K562 (cell line): ENCODE results near the gene CYTH1. TPM values are rescaled to one million over a fixed set of nuclear protein-coding genes. Genes with fewer than 3 reads are reported as not detected.

ENCODE experiments used
- ATF2 ChIP-seq: sonication (generic); formaldehyde crosslinking; IDR thresholded peaks from 2 replicates; pipeline ENCODE4 v1.8.1; 2022; ENCODE audit warnings: missing genetic modification reagents
- C11orf30 ChIP-seq: fragments of 450-650 bp; IDR thresholded peaks from 2 replicates; pipeline ENCODE4 v1.6.1; 2016; ENCODE audit warnings: low read depth, mild to moderate bottlenecking
- CBX1 ChIP-seq: sonication (generic); IDR thresholded peaks from 2 replicates; pipeline ENCODE4 v1.6.1; 2016; ENCODE audit warnings: antibody characterized with exemption, low read depth, mild to moderate bottlenecking
- CHAMP1 ChIP-seq: fragments of 450-650 bp; IDR thresholded peaks from 2 replicates; pipeline ENCODE4 v1.6.1; 2016; ENCODE audit warnings: mild to moderate bottlenecking
- E2F4 ChIP-seq: sonication (generic); formaldehyde crosslinking; IDR thresholded peaks from 2 replicates; pipeline ENCODE4 v1.8.0; 2022; ENCODE audit warnings: mild to moderate bottlenecking, low read depth, missing genetic modification reagents
- ETS2 ChIP-seq: IDR thresholded peaks from 2 replicates; pipeline ENCODE4 v1.6.1; 2016; ENCODE audit warnings: borderline replicate concordance, missing genetic modification characterization, mild to moderate bottlenecking, moderate library complexity, missing compliant biosample characterization; ENCODE audit not compliant: poor library complexity, severe bottlenecking
- HOXB6 ChIP-seq: fragments of 250-450 bp; sonication (Bioruptor Pico); IDR thresholded peaks from 2 replicates; pipeline ENCODE4 v1.5.1; 2022; ENCODE audit warnings: mild to moderate bottlenecking, borderline replicate concordance
- KAT8 ChIP-seq: fragments of 450-650 bp; IDR thresholded peaks from 2 replicates; pipeline ENCODE4 v1.6.1; 2016; ENCODE audit warnings: low read depth, mild to moderate bottlenecking
- KLF16 ChIP-seq: IDR thresholded peaks from 2 replicates; pipeline ENCODE4 v1.6.1; 2016; ENCODE audit warnings: antibody characterized with exemption
- REST ChIP-seq, 2 experiments: fragments of 450-650 bp; formaldehyde crosslinking in 1 of 2; IDR thresholded peaks; 2 replicates each; pipeline versions ENCODE4 v1.4.0 to v1.6.1; 2014 to 2020; ENCODE audit warnings: mild to moderate bottlenecking in 2 of 2, borderline replicate concordance in 1 of 2, low read depth in 1 of 2
- YBX1 ChIP-seq: fragments of 450-650 bp; IDR thresholded peaks from 2 replicates; pipeline ENCODE4 v1.7.1; 2016; ENCODE audit warnings: mild to moderate bottlenecking
- ZNF124 ChIP-seq: sonication (generic); formaldehyde crosslinking; IDR thresholded peaks from 2 replicates; pipeline ENCODE4 v1.8.1; 2022; ENCODE audit warnings: missing genetic modification reagents
- polyA plus RNA-seq, 8 experiments: library from polyadenylated mRNA; depleted of rRNA in 4 of 8; stranded (reverse) in 5 of 8; unstranded in 3 of 8; fragments of >200 nt; fragmentation: Nextera tagmentation in 2 of 8; fragmentation: Illumina TruSeq in 1 of 8; extraction: Ambion mirVana in 2 of 8; extraction: Trizol in 1 of 8; gene quantifications; 2 replicates each; pipeline versions ENCODE4 v1.2.1 to v1.2.3, GENCODE V29; 2011 to 2014; ENCODE audit warnings: inconsistent platforms in 1 of 8, missing spikeins in 1 of 8
- total RNA-seq, 7 experiments: library from RNA; depleted of rRNA in 6 of 7; stranded (reverse); fragments of >200 nt in 6 of 7; fragmentation: Illumina TruSeq in 2 of 7; extraction: Trizol in 2 of 7; gene quantifications; 2 replicates each; pipeline versions ENCODE4 v1.2.1 to v1.2.3, GENCODE V29; 2011 to 2021; ENCODE audit warnings: low replicate concordance in 1 of 7

Gene CYTH1
- total and polyA plus RNA-seq, 9 of the 15 experiments (the other 6 are each of a cell fraction or from before 2014, with no cell fraction given) = 0.52 to 27.7 (median 16.8) TPM

- TF ChIP-seq REST (IDR thresholded peaks at IDR 0.05; ENCODE audit: borderline replicate concordance) (peak; percentile 87), REST (CRISPR knock-in tag; IDR thresholded peaks at IDR 0.05; ENCODE audit: low read depth) (no peak), ETS2 (tag) (no peak), CHAMP1 (no peak), KAT8 (no peak), ZNF124 (CRISPR knock-in tag) (no peak), ATF2 (CRISPR knock-in tag) (no peak), HOXB6 (no peak), YBX1 (no peak), C11orf30 (peak; percentile 32; the same call in 1 of the 2 replicates), CBX1 (no peak), E2F4 (CRISPR knock-in tag) (no peak), KLF16 (peak; percentile 50; the same call in 1 of the 2 replicates)
Observed at GRCh38 chr17:78674595-78675315, 107.3 kb downstream of the CYTH1 start (continued).
